Lower lobe of right lung (tissue), 2 donors: ENCODE data around the gene IL17REL. TPM values are rescaled to one million over a fixed set of nuclear protein-coding genes. Genes with fewer than 3 reads are reported as not detected.

ENCODE experiments used
- ATAC-seq, 2 donors: fragments of 200-7000 bp; cut with Tn5 transposase; one replicate each; pipeline ENCODE4 v1.9.1; 2020 to 2022; ENCODE audit warnings: mild to moderate bottlenecking in 2 of 2, moderate library complexity in 2 of 2
- DNase-seq: peaks from one replicate; pipeline ENCODE4 v3.0.0-alpha.2; 2020
- H3K27ac ChIP-seq: fragments of 200-600 bp; one replicate; pipeline ENCODE4 v1.8.0; 2022
- H3K27me3 ChIP-seq: fragments of 200-600 bp; one replicate; pipeline ENCODE4 v1.8.0; 2022; ENCODE audit warnings: low read depth
- H3K36me3 ChIP-seq: fragments of 200-600 bp; one replicate; pipeline ENCODE4 v1.8.0; 2022; ENCODE audit warnings: mild to moderate bottlenecking
- H3K4me1 ChIP-seq: fragments of 200-600 bp; one replicate; pipeline ENCODE4 v1.8.0; 2022
- H3K4me3 ChIP-seq: fragments of 200-600 bp; one replicate; pipeline ENCODE4 v1.8.0; 2022; ENCODE audit warnings: mild to moderate bottlenecking
- H3K9me3 ChIP-seq: fragments of 200-600 bp; one replicate; pipeline ENCODE4 v1.8.0; 2022
- intact Hi-C: fragments of 100-400 bp; cut with DNase I; formaldehyde crosslinking; loops from one replicate; pipeline ENCODE4 v1.11.0; 2022
- total RNA-seq: library from RNA; stranded (reverse); fragmentation: NEBNext Ultra II Directional; extraction: Animal tissue kit (Norgen Biotek cat#: 25700); gene quantifications from one replicate; pipeline ENCODE4 v1.2.1, GENCODE V29; 2021
- TF ChIP-seq, protein P1 (sequence below): fragments of 200-600 bp; IDR thresholded peaks from one replicate; pipeline ENCODE4 v1.8.0; 2022; ENCODE audit warnings: antibody characterized with exemption, mild to moderate bottlenecking
- donor health status: DM: no; HTN: yes; CAD: no; lungs with severe emphysema.

Gene IL17REL
- total RNA-seq, 1 donor from 2014 or later: 0.09 TPM

DNA sequence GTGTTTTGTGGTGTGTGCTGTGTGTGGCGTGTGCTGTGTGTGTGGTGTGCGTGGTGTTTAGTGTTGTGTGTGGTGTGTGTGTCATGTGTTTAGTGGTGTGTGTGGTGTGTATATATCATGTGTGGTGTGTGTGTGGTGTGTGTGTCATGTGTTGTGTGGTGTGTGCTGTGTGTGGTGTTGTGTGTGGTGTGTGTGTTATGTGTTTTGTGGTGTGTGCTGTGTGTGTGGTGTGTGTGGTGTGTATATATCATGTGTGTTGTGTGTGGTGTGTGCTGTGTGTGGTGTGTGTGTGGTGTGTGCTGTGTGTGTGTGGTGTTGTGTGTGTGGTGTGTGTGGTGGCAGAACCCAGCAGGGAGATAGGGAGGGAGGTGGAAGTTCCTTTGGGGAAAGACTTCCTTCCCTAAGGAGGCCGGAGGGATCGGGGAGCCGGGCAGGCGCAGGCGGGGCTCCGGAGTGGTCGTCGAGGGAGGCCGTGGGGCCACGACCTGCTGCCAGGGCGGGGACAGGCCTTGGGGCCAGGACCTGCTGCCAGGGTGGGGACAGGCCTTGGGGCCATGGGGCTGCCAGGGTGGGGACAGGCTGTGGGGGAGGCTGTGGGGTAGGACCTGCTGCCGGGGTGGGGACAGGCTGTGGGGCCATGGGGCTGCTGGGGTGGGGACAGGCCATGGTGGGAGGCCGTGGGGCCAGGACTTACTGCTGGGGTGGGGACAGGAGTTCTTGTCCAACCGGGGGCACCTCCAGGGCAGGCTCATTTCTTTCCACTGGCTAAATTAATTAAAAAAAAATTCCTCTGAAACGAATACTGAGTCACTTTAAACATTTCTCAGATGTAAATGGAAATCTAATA lies 36.8 kb downstream of the IL17REL start:
- ATAC-seq (no peak), DNase-seq (peak; percentile 45)
- no peaks in the 10 kb centered on the region for H3K36me3 ChIP-seq
- no peaks in the 10 kb centered on the region for H3K27me3 ChIP-seq
- no peaks in the 10 kb centered on the region for H3K9me3 ChIP-seq
- intact Hi-C loops: no loop called here
- TF ChIP-seq, protein P1, sequence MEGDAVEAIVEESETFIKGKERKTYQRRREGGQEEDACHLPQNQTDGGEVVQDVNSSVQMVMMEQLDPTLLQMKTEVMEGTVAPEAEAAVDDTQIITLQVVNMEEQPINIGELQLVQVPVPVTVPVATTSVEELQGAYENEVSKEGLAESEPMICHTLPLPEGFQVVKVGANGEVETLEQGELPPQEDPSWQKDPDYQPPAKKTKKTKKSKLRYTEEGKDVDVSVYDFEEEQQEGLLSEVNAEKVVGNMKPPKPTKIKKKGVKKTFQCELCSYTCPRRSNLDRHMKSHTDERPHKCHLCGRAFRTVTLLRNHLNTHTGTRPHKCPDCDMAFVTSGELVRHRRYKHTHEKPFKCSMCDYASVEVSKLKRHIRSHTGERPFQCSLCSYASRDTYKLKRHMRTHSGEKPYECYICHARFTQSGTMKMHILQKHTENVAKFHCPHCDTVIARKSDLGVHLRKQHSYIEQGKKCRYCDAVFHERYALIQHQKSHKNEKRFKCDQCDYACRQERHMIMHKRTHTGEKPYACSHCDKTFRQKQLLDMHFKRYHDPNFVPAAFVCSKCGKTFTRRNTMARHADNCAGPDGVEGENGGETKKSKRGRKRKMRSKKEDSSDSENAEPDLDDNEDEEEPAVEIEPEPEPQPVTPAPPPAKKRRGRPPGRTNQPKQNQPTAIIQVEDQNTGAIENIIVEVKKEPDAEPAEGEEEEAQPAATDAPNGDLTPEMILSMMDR: no peak
- peaks cover 14% of the 10 kb centered on the region for H3K4me1 ChIP-seq
- H3K4me3 ChIP-seq: no peak overlapping the region
- H3K27ac ChIP-seq: no peak overlapping the region

DNA sequence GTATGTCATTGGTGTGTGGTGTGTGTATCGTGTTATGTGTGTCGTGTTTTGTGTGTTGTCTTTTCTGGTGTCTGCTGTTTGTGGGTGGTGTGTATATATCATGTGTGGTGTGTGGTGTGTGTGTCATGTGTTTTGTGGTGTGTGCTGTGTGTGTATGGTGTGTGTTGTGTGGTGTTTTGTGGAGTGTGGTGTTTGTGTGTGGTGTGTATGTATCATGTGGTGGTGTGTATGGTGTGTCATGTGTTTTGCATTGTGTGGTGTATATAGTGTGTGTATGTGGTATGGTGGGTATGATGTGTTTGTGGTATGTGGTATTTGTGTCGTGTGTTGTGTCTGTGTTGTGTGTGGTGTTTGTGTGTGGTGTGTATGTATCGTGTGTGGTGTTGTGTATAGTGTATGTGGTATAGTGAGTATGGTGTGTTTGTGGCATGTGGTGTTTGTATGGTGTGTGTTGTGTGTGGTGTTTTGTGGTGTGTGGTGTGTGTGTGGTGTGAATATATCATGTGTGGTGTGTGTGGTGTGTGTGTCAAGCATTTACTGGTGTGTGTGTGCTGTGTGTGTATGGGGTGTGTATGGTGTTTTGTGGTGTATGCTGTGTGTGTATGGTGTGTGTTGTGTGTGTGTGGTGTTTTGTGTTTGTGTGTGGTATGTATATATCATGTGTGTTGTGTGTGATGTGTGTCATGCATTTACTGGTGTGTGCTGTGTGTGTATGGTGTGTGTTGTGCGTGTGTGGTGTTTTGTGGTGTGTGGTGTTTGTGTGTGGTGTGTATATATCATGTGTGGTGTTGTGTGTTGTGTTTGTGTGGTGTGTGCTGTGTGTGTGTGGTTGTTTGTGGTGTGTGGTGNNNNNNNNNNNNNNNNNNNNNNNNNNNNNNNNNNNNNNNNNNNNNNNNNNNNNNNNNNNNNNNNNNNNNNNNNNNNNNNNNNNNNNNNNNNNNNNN lies 39.3 kb downstream of the IL17REL start:
- Histone ChIP-seq H3K4me1 (peaks cover 31% of the 10 kb centered on the region), H3K4me3 (no peak overlapping the region), H3K27me3 (no peaks in the 10 kb centered on the region), H3K9me3 (no peaks in the 10 kb centered on the region), H3K27ac (no peak overlapping the region), H3K36me3 (no peaks in the 10 kb centered on the region)
- intact Hi-C loops: no loop called here
- TF ChIP-seq, protein P1: no peak
- ATAC-seq: no peak
- DNase-seq: peak; percentile 16

DNA sequence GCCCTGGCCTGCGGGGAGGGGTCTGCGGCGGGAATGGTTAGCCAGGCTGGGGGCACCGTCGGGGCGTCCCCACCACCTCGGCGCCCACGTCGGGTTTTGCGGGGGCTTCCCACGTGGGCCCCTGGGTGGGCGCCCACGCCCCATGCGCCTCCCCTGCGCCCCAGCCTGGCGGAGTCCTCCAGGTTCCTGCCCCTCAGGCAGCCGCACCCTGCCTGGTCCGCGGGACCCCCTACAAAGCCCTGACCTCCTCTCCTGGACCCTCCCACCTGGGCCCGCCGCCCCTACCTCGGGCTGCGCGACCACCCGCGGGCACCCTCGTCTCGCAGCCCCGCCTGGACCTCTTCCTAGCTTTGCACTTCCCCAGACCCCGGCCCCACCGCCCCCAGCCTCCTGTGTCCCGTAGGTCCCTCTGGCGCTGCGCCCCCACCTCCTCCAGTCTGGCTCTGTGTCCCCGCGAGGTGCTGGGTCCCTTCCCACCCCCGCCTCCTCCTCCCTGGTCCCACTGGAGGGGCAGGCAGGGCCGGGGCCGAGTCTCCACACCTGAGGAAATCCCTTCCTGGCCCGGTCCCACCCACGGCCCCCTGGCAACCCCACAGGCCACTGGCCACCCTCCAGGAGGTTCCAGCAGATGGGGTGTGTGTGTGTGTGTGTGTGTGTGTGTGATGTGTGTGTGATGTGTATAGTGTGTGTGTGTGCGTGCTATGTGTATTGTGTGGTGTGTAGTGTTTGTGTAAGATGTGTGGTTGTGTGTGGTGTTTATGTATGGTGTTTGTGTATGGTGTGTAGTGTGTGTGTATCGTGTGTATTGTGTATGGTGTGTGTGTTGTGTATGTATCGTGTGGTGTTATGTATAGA lies 40.2 kb downstream of the IL17REL start:
- peak; percentile 63 for DNase-seq
- H3K27me3 ChIP-seq: no peaks in the 10 kb centered on the region
- TF ChIP-seq, protein P1: no peak
- no peaks in the 10 kb centered on the region for H3K9me3 ChIP-seq
- intact Hi-C loops: no loop called here
- ATAC-seq: no peak
- no peaks in the 10 kb centered on the region for H3K36me3 ChIP-seq
- H3K27ac ChIP-seq: peak overlapping the region; percentile 80
- peaks cover 40% of the 10 kb centered on the region for H3K4me1 ChIP-seq
- peak overlapping the region; percentile 60 for H3K4me3 ChIP-seq

DNA sequence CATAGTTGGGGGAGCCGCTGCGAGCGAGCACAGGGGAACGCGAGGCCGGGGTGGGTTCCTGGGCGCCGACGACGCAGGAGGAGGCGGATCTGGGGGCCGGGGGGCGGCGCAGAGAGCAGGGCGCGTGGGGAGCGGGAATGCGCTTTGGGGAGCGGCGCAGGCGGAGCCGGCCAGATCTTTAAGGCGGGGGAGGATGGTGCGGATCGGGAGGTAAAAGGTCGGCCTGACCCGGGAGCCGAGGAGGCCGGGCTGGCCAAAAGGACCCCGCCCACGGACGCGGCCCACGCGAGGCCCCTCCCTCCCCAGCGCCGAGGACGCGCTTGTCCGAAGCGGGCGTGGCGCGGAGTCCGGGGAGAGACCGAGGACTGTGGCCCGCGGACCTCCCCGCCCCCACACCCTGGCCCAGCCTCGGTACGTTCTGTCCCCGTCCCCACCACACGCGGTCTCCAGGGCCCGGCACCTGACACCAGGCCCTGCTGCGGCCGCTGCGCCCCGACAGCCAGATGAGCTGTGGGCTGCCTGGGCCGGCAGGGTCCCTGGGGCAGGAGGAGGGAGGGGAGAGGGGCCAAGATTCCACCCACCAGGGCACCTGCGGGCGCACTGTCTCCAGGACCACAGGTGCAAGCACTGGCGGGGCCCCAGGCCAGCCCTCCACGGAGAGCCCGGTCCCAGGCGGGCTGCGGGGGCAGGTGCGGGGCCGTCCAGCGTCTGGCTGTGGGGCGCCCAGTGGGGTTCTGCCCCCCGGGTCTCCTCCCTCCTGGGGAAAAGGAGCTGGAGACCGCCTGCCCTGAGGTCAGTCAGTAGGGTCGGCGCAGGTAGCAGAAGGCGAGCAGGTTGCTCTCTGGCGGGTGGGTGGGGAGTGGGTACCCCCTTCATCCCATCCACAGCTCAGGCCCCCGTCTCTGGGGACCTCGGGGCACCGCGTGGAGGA lies 41.1 kb downstream of the IL17REL start:
- no peaks in the 10 kb centered on the region for H3K27me3 ChIP-seq
- no peaks in the 10 kb centered on the region for H3K9me3 ChIP-seq
- peak overlapping the region; percentile 60 for H3K4me3 ChIP-seq
- TF ChIP-seq, protein P1: no peak
- peak; percentile 94 for DNase-seq
- peaks cover 49% of the 10 kb centered on the region for H3K4me1 ChIP-seq
- peak overlapping the region; percentile 80 for H3K27ac ChIP-seq
- peak; percentile 78 to 79 for ATAC-seq
- no peaks in the 10 kb centered on the region for H3K36me3 ChIP-seq
- intact Hi-C loops: no loop called here
